Jurkat, Clone E6-1 (cell line): ENCODE measurements around the gene BRD1.
A peak's percentile ranks its signal among the peaks of the same experiment; 100 is the strongest.

Source experiments
- DNase-seq: peaks from one replicate; pipeline ENCODE4 v3.0.0-alpha.2; 2011; ENCODE audit warnings: low read depth, low spot score
- H3K4me3 ChIP-seq: 2 replicates; pipeline ENCODE4 v1.5.1; 2011; ENCODE audit warnings: mild to moderate bottlenecking, low read length, control low read depth, moderate library complexity

BRD1 gene

DNA sequence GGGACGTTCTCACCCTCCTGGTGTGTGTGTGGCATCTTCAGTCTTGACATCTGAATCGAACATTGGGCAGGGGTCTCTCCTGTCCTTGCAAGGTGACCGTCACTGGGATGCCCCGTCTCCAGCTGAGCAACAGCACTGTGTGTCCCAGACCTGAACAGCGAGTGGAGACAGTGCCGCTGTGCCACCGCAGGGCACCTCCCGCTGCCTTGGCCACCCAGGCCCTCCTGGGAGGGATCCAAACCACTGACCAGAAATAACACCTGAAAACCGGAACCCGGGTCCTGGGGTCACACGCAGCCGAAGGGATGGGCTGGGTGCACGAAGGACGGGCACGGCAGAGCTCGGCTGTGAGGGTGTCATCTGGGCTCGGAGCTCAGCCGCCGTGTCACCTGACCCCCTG is 102.2 kb downstream of the BRD1 start:
- H3K4me3 ChIP-seq: no peak overlapping the region
- no peak for DNase-seq

DNA sequence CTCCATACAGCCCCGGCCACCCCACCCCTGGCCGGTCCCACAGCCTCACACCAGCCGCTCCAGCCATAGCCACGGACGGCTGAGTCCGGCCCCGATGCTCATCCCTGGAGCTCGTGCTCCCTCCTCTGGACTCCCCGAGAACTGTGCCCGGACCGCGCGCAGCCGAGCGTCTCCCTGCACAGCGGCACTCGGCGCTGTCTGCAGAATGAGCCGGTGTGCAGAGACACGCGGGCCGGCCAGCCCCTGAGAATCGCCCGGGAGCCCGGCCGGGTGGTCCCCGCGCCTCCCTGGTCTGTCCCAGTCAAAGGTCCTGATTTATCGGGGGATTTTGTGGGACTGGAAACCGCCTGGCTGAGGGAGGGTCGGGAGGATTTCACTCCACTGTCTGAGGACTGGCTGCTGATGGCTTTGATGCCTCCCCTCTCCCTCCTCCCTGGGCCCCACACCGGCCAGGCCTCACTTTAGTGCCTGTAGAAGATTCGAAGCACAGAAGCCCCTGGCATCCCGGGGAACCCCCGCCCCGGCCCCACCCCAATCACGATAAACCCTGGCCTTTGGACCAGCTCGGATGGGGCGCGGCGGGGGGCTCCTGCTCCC is 102.7 kb downstream of the BRD1 start:
- peak; percentile 35 for DNase-seq
- H3K4me3 ChIP-seq: peak overlapping the region; percentile 68

DNA sequence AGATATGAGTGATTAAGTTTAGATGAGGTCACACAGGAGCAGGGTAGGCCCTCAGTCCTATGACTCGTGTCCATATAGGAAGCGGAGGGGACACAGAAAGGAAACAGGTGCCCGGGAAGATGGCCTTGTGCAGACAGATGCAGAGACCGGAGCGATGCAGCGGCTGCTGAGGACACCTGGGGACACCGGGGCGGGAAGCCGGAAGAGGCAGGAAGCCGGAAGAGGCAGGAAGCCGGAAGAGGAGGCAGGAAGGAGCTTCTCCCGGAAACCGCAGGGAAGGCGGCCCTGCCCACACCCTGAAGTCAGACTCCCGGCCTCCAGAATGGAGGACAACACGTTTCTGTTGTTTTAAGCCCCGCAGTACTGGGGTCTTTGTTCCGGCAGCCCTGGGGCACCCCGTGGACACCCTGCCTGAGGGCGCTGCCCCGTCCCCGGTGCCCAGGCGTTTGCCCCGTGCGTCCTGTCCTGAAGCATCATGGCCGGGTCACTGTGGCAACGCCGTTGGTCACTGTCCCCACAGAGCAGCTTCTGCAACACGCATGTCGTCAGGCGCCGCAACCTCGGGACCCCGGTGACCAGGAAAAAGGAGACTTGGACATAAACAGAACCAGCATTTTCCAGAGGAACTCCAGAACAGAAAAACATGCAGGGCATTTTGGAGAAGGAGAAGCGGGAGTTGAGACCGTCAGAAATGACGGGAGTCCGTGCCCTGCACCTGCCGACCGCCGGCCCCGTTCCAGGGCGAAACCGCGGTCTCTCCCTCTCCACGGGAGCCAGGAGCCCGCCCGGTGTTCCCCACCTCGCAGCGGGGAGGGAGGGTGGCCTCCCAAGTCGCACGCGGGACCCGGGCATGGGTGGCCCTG is 103.4 kb downstream of the BRD1 start:
- peak; percentile 67 for DNase-seq

DNA sequence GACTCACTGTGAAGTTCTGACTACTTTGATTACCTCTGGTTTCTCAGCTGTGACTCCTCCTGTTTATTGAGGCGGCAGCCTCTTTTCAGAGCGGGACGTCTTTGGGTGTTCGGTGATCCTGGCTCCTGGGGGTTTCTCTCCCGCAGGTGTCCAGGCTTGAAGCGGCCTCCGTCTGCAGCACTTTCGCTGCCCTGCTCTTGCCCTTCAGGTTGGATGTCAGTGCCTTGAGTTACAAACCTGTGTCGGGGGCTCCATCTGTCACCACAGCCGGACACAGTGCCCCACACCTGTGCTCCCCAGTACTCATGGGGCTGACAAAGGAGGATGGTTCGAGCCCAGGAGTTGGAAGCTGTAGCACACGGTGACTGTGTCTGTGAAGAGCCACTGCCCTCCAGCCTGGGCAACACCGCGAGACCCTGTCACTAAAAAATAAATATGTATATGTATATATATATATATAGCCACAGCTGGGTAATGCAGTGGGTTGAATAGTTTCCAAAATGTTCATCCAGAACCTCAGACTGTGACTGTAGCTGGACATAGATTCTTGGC is 104.1 kb downstream of the BRD1 start:
- peak overlapping the region; percentile 68 for H3K4me3 ChIP-seq

More for the DNA sequence above, 103.4 kb downstream of the BRD1 start:
- peak overlapping the region; percentile 68 for H3K4me3 ChIP-seq

More for the DNA sequence above, 104.1 kb downstream of the BRD1 start:
- DNase-seq: no peak
